Measurements from ENCODE around the gene RIN2.
"Not testable (repeated sequence)": the region's sequence is repeated elsewhere in the genome, so short reads cannot be mapped to it uniquely, and the experiment has no call there.

The RIN2 gene

DNA sequence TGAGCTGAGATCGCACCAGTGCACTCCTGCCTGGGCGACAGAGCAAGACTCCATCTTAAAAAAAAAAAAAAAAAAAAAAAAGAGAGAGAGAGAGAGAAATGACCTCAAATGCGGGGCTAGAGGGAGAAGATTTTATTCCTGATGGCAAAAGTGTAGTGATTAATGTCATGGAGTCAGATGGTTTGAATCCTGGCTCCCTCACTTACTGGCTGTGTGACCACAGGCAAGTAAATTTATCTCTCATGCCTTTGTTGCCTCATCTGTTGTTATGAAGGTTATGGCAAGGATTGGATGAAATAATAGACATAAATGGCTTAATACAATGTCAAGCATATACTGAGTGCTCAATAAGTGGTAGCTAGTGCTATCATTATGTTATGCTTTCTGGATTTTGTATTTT lies 29.3 kb downstream of the RIN2 start:
- ATAC-seq (no peak), DNase-seq (no peak)

DNA sequence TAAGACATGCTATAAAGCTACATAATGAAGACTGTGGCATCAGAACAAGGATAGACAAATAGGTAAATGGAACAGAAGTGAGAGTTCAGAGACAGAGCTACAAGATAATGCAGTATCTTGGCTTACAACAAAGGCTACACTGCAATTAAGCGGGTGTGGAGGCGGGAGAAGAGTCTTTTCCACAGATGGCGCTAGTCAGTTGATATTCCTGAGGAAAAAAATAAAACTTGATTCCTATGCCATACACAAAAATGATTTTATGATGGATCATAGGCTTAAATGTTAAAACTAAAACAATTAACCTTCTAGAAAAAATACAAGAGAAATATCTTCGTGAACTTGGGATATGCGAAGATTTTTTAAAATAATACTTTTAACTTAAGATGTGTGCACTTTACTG lies 31.0 kb downstream of the RIN2 start:
- no peak for DNase-seq
- ATAC-seq = no peak

DNA sequence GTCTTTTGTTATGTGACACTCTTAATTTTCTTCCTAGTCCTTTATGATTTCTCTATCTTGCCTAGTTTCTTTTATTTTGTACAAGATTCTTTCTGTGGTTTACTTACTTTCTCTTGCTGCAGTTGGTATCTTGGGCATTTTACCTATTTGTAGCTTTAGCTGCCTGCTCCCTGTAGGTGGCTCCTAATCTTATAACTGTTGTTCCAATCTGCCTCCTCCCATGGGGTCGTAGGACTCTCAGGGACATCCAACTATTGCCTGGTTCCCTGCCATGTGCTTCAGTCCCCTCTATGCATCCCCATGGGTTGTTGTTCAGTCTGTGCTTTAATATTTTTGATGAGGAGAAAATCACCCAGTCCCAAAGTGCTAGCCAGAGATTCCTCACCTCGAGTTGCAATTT lies 31.4 kb downstream of the RIN2 start:
- no peak for DNase-seq
- ATAC-seq = no peak

DNA sequence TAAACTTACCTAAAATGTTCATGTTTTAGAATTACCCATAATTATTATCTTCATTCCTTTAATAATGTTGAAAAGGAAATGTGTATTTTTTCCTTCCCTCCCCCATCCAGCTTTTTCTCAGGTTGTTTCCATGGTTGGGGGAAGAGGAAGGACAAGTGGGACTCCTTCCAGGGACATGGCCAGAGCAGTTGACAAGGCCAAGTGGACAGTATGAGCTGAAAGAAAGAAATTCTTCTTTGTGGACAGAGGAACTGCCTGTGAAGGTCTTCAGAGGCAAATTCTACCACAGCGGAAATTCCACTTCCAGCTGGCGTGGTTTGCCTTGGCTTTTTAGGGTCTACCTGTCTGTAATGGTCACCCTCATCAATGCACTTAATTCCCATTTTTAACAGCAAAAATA lies 33.8 kb downstream of the RIN2 start:
- DNase-seq (no peak), ATAC-seq (no peak)

DNA sequence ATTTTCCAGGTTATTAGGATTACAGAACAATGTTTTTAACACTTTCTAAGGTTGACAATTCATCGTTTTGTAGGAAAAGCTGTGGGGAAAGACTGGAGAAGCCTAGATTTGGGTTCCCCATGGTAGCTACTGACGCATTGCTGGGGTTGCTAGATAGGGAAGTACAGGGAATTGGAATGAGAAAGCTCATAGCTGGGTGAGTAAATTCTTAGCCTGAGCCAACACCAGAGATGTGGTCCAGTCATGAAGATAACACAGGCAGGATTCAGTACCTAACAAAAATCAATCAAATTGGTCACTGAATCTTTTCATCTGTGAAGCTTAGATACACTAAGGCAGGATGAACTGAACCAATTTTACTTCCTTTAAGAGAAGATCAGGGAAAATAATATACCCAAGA lies 35.7 kb downstream of the RIN2 start:
- DNase-seq (no peak), ATAC-seq (no peak)

DNA sequence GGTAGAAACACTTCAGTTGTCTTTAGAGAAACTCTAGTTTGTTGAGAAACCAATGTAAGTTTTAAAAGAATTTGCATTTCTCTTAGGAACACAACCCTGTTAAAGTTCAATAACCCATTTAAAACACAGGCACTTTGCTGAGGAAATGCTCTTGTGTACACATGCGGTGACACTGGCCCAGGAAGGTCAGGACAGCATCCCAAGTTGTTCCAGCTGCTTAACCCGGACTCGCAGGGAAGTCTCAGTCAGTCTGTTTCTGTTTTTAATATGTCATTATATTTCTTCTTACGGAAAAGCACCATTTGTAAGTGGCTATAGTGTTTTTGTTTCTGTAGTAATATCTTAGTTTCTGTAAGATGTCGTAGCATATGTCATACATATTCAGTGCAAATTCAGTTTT lies 36.9 kb downstream of the RIN2 start:
- DNase-seq = no peak
- ATAC-seq = no peak

DNA sequence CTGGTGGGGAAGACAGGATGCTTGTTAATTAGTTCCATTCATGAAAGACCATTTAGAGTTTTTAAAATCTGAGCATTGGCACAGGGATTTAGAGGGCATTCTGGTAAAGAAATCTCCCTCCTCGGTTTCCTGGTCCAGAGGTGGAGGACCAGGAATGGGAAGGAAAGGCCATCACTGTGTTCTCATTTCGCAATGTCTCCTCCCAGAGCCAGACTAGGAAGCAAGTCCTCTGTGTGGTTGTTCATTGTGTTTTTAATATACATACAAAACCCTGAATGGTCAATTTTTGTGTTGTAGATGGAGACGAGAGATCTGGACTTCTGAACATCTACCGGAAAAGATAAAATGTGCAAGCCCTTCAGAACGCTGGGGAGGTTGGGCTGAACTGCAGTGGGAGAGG lies 41.3 kb downstream of the RIN2 start:
- DNase-seq (no peak), ATAC-seq (no peak)

DNA sequence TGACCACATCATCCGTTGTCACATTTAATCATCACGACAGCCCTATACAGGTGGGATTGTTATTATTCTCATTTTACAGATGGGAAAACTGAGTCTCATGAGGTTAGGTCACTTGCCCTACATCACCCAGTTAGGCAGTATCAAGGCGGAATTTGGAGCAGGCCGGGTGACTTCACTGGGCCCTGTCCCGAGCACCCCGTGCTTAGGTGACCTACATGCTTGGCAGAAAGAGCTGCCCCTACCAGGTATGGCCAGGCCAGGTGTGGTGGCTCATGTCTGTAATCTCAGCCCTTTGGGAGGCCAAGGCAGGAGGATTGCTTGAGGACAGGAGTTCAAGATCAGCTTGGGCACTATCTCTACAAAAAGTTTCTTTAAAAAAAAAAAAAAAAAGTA lies 44.0 kb downstream of the RIN2 start:
- DNase-seq (no peak), ATAC-seq (no peak)

DNA sequence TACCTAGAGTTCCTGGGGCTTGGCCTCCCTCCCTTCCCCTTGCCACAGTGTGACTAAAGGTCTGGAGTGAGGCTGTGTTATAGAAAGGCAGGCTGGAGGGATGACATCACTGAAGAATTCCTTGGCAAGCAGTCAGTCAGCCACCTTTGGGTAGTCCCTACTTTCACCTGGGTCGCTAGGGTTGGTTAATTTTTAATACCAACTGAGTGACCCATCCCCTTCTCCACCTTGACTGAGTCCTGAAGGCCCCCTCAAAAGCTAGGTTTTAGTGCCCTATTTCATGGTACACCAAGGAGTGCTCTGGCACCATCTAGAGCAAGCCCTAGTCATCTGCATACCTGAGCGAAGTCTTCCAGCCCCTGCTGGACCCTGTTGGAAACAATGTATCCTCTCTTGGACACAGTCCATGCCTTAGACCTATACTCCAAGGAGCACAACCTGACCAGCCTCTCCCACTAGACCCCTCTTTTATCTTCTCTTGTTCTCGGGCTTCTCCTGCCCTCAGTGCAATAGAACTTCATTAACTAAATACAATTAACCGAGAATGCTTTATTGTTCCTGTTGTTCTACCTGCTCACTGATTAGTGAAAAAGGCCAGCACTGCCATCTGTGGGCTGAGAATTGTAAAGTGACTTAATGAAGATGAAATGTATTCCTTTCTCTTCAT lies 44.6 kb downstream of the RIN2 start:
- ATAC-seq (no peak), DNase-seq (no peak)

DNA sequence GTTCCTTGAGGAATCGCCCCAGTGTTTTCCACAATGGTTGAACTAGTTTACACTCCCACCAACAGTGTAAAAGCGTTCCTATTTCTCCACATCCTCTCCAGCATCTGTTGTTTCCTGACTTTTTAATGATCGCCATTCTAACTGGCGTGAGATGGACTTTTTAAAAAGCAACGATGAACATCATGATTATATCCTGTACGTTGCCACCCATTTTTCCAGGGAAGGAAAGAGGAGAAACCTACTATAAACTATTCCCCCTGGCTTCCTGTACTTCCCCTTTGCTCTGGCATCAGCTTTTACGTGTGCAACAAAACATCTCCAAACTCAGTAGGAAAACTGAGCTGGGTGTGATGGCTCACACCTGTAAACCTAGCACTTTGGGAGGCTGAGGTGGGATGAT lies 48.2 kb downstream of the RIN2 start:
- ATAC-seq, DNase-seq: not testable (repeated sequence)

DNA sequence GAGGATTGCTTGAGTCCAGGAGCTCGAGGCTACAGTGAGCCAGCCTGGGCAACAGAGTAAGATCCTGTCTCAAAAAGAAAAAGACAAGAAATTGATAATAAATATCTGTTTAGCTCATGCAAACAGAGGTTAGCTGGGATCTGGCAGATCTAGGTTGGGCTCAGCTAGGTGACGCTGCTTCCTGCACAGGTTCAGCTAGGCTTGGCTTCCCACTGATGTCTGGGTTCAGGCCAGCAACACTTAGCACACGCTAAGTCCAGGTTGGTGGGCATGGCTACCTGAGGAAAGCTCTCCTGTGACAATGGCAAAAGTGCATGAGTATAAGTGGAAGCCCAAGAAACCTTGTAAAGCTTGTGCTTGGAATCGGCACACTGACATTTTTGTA lies 48.7 kb downstream of the RIN2 start:
- DNase-seq = no peak
- ATAC-seq = no peak

DNA sequence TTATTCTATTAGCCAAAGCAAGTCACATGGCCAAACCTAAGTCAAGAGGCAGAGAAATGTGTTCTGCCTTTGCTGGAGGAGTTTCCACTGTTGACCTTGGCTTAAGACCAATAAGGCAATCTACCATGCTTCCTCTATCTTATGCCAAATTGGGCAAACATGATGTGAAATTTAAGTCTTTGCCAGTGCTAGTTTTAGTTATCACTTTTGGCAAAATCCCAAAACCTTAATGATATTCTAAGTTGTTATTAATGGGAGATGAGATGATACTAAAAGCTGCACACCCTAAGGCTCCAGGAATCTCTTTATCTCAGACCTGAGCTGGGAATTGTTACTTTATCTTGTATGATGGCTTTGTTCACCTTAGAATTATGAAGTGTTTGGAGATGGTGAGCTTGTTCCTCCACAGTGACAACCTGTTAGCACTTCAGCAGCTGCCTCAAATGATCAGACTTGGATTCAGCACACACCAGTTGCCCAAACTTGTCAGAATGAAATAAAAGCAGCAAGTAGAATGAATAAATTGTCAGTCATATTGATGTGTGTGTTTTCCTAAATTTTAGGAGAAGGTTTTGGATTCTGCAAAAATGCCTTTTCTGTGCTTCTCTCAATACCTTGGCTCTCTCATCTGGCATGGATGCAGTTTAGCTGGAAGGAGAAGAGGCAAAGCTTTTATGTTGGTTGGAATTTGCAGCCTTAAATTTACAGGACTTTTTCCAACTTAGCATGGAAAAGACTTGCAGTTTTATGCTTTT lies 49.3 kb downstream of the RIN2 start:
- no peak for DNase-seq
- ATAC-seq = no peak
